ENCODE data around the gene GJA4. TPM values are rescaled to one million over a fixed set of nuclear protein-coding genes. Genes with fewer than 3 reads are reported as not detected.
"Not testable (repeated sequence)": the region's sequence is repeated elsewhere in the genome, so short reads cannot be mapped to it uniquely, and the experiment has no call there.

The GJA4 gene
- total and polyA plus RNA-seq, 7 experiments from 2014 or later = not detected

- ATAC-seq = no peak
- H3K27me3 ChIP-seq (ENCODE audit: control insufficient read depth in 2 of 2, insufficient read depth in 2 of 2, low read length in 2 of 2) = peaks cover 0 to 3% of the 10 kb centered on the region in 2 donors
- H3K27ac ChIP-seq (ENCODE audit: low read depth, low read length) = no peak overlapping the region
- H3K4me3 ChIP-seq (ENCODE audit: low read length) = no peak overlapping the region
- H3K9me3 ChIP-seq (ENCODE audit: control insufficient read depth in 2 of 3, low read length in 3 of 3) = no peaks in the 10 kb centered on the region
- no peak for DNase-seq
- intact Hi-C loops (cut with micrococcal nuclease) = no loop called here
- no peak overlapping the region for H3K4me3 Mint-ChIP-seq
- H3K36me3 ChIP-seq (ENCODE audit: control insufficient read depth in 2 of 3, insufficient read depth in 3 of 3, low read length in 3 of 3) = no peaks in the 10 kb centered on the region
- H3K27me3 Mint-ChIP-seq = peaks cover 9 to 14% (median 11%) of the 10 kb centered on the region in 5 donors
- no peaks in the 10 kb centered on the region for H3K9me3 Mint-ChIP-seq
- H3K4me1 Mint-ChIP-seq = peaks cover 0 to 7% (median 4%) of the 10 kb centered on the region in 7 donors
- peaks cover 0 to 8% (median 0%) of the 10 kb centered on the region in 5 donors for H3K36me3 Mint-ChIP-seq
- ChIA-PET CTCF (no interaction called here), POLR2A (no interaction called here)
- no peaks in the 10 kb centered on the region for H3K4me1 ChIP-seq (ENCODE audit: control insufficient read depth in 2 of 2, insufficient read depth in 2 of 2, low read length in 2 of 2)
- H3K27ac Mint-ChIP-seq = no peak overlapping the region
These were observed 3.1 kb downstream of the GJA4 start for GRCh38 chr1:34795916-34796315.

GRCh38 chr1:34796990-34797389 lies 4.2 kb downstream of the GJA4 start:
- Histone ChIP-seq H3K4me1 (ENCODE audit: control insufficient read depth in 2 of 2, insufficient read depth in 2 of 2, low read length in 2 of 2) (no peaks in the 10 kb centered on the region), H3K27me3 (ENCODE audit: control insufficient read depth in 2 of 2, insufficient read depth in 2 of 2, low read length in 2 of 2) (peaks cover 0 to 3% of the 10 kb centered on the region in 2 donors), H3K4me3 (ENCODE audit: low read length) (no peak overlapping the region), H3K27ac (ENCODE audit: low read depth, low read length) (no peak overlapping the region), H3K9me3 (ENCODE audit: control insufficient read depth in 2 of 3, low read length in 3 of 3) (no peaks in the 10 kb centered on the region), H3K36me3 (ENCODE audit: control insufficient read depth in 2 of 3, insufficient read depth in 3 of 3, low read length in 3 of 3) (no peaks in the 10 kb centered on the region)
- peaks cover 0 to 8% (median 0%) of the 10 kb centered on the region in 5 donors for H3K36me3 Mint-ChIP-seq
- CTCF ChIA-PET = interaction anchor here (0.9 kb wide), 1 partner anchor 11 kb away, joined by 3 read pairs; no protein-coding TSS in a partner anchor
- no peaks in the 10 kb centered on the region for H3K9me3 Mint-ChIP-seq
- H3K4me3 Mint-ChIP-seq = peak overlapping the region in 1 of 10 donors; percentile 38
- POLR2A ChIA-PET = no interaction called here
- ATAC-seq (no peak), DNase-seq (no peak)
- peaks cover 0 to 7% (median 4%) of the 10 kb centered on the region in 7 donors for H3K4me1 Mint-ChIP-seq
- H3K27ac Mint-ChIP-seq = no peak overlapping the region
- peaks cover 5 to 9% (median 6%) of the 10 kb centered on the region in 5 donors for H3K27me3 Mint-ChIP-seq
- intact Hi-C loops (cut with micrococcal nuclease) = no loop called here

GRCh38 chr1:34800214-34800613 lies 7.4 kb downstream of the GJA4 start:
- Mint-ChIP-seq H3K27me3 (no peaks in the 10 kb centered on the region), H3K9me3 (peaks cover 0 to 18% (median 6%) of the 10 kb centered on the region in 11 donors), H3K27ac (no peak overlapping the region), H3K4me3 (no peak overlapping the region), H3K4me1 (peaks cover 0 to 2% (median 0%) of the 10 kb centered on the region in 7 donors), H3K36me3 (peaks cover 0 to 24% (median 15%) of the 10 kb centered on the region in 5 donors)
- H3K27me3 ChIP-seq (ENCODE audit: control insufficient read depth in 2 of 2, insufficient read depth in 2 of 2, low read length in 2 of 2) = no peaks in the 10 kb centered on the region
- no peaks in the 10 kb centered on the region for H3K4me1 ChIP-seq (ENCODE audit: control insufficient read depth in 2 of 2, insufficient read depth in 2 of 2, low read length in 2 of 2)
- ChIA-PET POLR2A (no interaction called here), CTCF (no interaction called here)
- ATAC-seq (no peak), DNase-seq (no peak)
- intact Hi-C loops (cut with micrococcal nuclease) = no loop called here
- no peaks in the 10 kb centered on the region for H3K9me3 ChIP-seq (ENCODE audit: control insufficient read depth in 2 of 3, low read length in 3 of 3)
- no peaks in the 10 kb centered on the region for H3K36me3 ChIP-seq (ENCODE audit: control insufficient read depth in 2 of 3, insufficient read depth in 3 of 3, low read length in 3 of 3)
- no peak overlapping the region for H3K4me3 ChIP-seq (ENCODE audit: low read length)
- H3K27ac ChIP-seq (ENCODE audit: low read depth, low read length) = no peak overlapping the region

GRCh38 chr1:34803770-34804169 lies 11.0 kb downstream of the GJA4 start:
- intact Hi-C loops (cut with micrococcal nuclease) = no loop called here
- H3K9me3 Mint-ChIP-seq = peaks cover 0 to 18% (median 6%) of the 10 kb centered on the region in 11 donors
- ChIA-PET POLR2A (no interaction called here), CTCF (no interaction called here)
- Histone ChIP-seq H3K9me3 (ENCODE audit: control insufficient read depth in 2 of 3, low read length in 3 of 3) (no peaks in the 10 kb centered on the region), H3K27me3 (ENCODE audit: control insufficient read depth in 2 of 2, insufficient read depth in 2 of 2, low read length in 2 of 2) (no peaks in the 10 kb centered on the region), H3K27ac (ENCODE audit: low read depth, low read length) (no peak overlapping the region), H3K36me3 (ENCODE audit: control insufficient read depth in 2 of 3, insufficient read depth in 3 of 3, low read length in 3 of 3) (no peaks in the 10 kb centered on the region), H3K4me1 (ENCODE audit: control insufficient read depth in 2 of 2, insufficient read depth in 2 of 2, low read length in 2 of 2) (no peaks in the 10 kb centered on the region), H3K4me3 (ENCODE audit: low read length) (no peak overlapping the region)
- no peak for DNase-seq
- H3K4me3 Mint-ChIP-seq = no peak overlapping the region
- H3K27ac Mint-ChIP-seq = no peak overlapping the region
- peaks cover 2 to 25% (median 18%) of the 10 kb centered on the region in 5 donors for H3K36me3 Mint-ChIP-seq
- H3K27me3 Mint-ChIP-seq = no peaks in the 10 kb centered on the region
- H3K4me1 Mint-ChIP-seq = peaks cover 0 to 2% (median 0%) of the 10 kb centered on the region in 7 donors
- no peak for ATAC-seq

- H3K4me3 ChIP-seq (ENCODE audit: low read length) = no peak overlapping the region
- H3K27ac Mint-ChIP-seq = no peak overlapping the region
- H3K4me1 ChIP-seq (ENCODE audit: control insufficient read depth in 2 of 2, insufficient read depth in 2 of 2, low read length in 2 of 2) = no peaks in the 10 kb centered on the region
- H3K4me3 Mint-ChIP-seq = no peak overlapping the region
- DNase-seq (no peak), ATAC-seq (no peak)
- H3K36me3 Mint-ChIP-seq = peaks cover 7 to 40% (median 31%) of the 10 kb centered on the region in 5 donors
- H3K36me3 ChIP-seq (ENCODE audit: control insufficient read depth in 2 of 3, insufficient read depth in 3 of 3, low read length in 3 of 3) = no peaks in the 10 kb centered on the region
- no peaks in the 10 kb centered on the region for H3K9me3 ChIP-seq (ENCODE audit: control insufficient read depth in 2 of 3, low read length in 3 of 3)
- peaks cover 0 to 29% (median 9%) of the 10 kb centered on the region in 11 donors for H3K9me3 Mint-ChIP-seq
- intact Hi-C loops (cut with micrococcal nuclease) = no loop called here
- H3K27me3 ChIP-seq (ENCODE audit: control insufficient read depth in 2 of 2, insufficient read depth in 2 of 2, low read length in 2 of 2) = no peaks in the 10 kb centered on the region
- H3K4me1 Mint-ChIP-seq = peaks cover 0 to 8% (median 0%) of the 10 kb centered on the region in 7 donors
- ChIA-PET POLR2A (no interaction called here), CTCF (no interaction called here)
- no peaks in the 10 kb centered on the region for H3K27me3 Mint-ChIP-seq
- H3K27ac ChIP-seq (ENCODE audit: low read depth, low read length) = no peak overlapping the region
These were observed 13.6 kb downstream of the GJA4 start for GRCh38 chr1:34806396-34806795.

GRCh38 chr1:34808051-34808810 lies 15.4 kb downstream of the GJA4 start:
- ChIA-PET POLR2A (no interaction called here), CTCF (no interaction called here)
- DNase-seq (no peak), ATAC-seq (no peak)
- Mint-ChIP-seq H3K27me3 (no peaks in the 10 kb centered on the region), H3K36me3 (peaks cover 7 to 40% (median 28%) of the 10 kb centered on the region in 5 donors), H3K4me1 (peaks cover 0 to 8% (median 0%) of the 10 kb centered on the region in 7 donors), H3K9me3 (peaks cover 0 to 21% (median 8%) of the 10 kb centered on the region in 11 donors), H3K27ac (no peak overlapping the region), H3K4me3 (no peak overlapping the region)
- no peak overlapping the region for H3K27ac ChIP-seq (ENCODE audit: low read depth, low read length)
- H3K9me3 ChIP-seq (ENCODE audit: control insufficient read depth in 2 of 3, low read length in 3 of 3) = no peaks in the 10 kb centered on the region
- H3K4me3 ChIP-seq (ENCODE audit: low read length) = no peak overlapping the region
- no peaks in the 10 kb centered on the region for H3K27me3 ChIP-seq (ENCODE audit: control insufficient read depth in 2 of 2, insufficient read depth in 2 of 2, low read length in 2 of 2)
- no peaks in the 10 kb centered on the region for H3K4me1 ChIP-seq (ENCODE audit: control insufficient read depth in 2 of 2, insufficient read depth in 2 of 2, low read length in 2 of 2)
- intact Hi-C loops (cut with micrococcal nuclease) = no loop called here
- no peaks in the 10 kb centered on the region for H3K36me3 ChIP-seq (ENCODE audit: control insufficient read depth in 2 of 3, insufficient read depth in 3 of 3, low read length in 3 of 3)

- H3K9me3 Mint-ChIP-seq = peaks cover 0 to 11% (median 4%) of the 10 kb centered on the region in 11 donors
- H3K4me3 ChIP-seq (ENCODE audit: low read length); ATAC-seq; H3K27ac ChIP-seq (ENCODE audit: low read depth, low read length); H3K9me3 ChIP-seq (ENCODE audit: control insufficient read depth in 2 of 3, low read length in 3 of 3); POLR2A ChIA-PET; H3K27me3 Mint-ChIP-seq; H3K4me1 Mint-ChIP-seq; CTCF ChIA-PET; DNase-seq; H3K4me1 ChIP-seq (ENCODE audit: control insufficient read depth in 2 of 2, insufficient read depth in 2 of 2, low read length in 2 of 2); H3K27ac Mint-ChIP-seq; H3K36me3 ChIP-seq (ENCODE audit: control insufficient read depth in 2 of 3, insufficient read depth in 3 of 3, low read length in 3 of 3); intact Hi-C loops (cut with micrococcal nuclease); H3K27me3 ChIP-seq (ENCODE audit: control insufficient read depth in 2 of 2, insufficient read depth in 2 of 2, low read length in 2 of 2); H3K4me3 Mint-ChIP-seq: not testable (repeated sequence)
- H3K36me3 Mint-ChIP-seq = peaks cover 7 to 37% (median 13%) of the 10 kb centered on the region in 5 donors
These were observed 18.0 kb downstream of the GJA4 start for GRCh38 chr1:34810781-34811180.
